ENCODE data around the gene ARL16.
A peak's percentile ranks its signal among the peaks of the same experiment; 100 is the strongest.

The ARL16 gene
- long read RNA-seq, donor 1, transcript ARL16-201 (5 exons, 1,227 nt), result major isoform, 11 of 17 reads
- long read RNA-seq, donor 1, partial matches to known transcripts, result 0 of 17 reads
- long read RNA-seq, donor 1, other reads (novel, unspliced or antisense), result 0 of 17 reads
- long read RNA-seq, donor 2, transcript ARL16-201 (5 exons, 1,227 nt), result major isoform, 6 of 7 reads
- long read RNA-seq, donor 2, partial matches to known transcripts, result 0 of 7 reads
- long read RNA-seq, donor 2, other reads (novel, unspliced or antisense), result 0 of 7 reads
- long read RNA-seq, donor 3, transcript ARL16-201 (5 exons, 1,227 nt), result major isoform, 6 of 8 reads
- long read RNA-seq, donor 3, partial matches to known transcripts, result 0 of 8 reads
- long read RNA-seq, donor 3, other reads (novel, unspliced or antisense), result 0 of 8 reads
- long read RNA-seq, donor 4, transcript ARL16-201 (5 exons, 1,227 nt), result major isoform, 19 of 42 reads
- long read RNA-seq, donor 4, partial matches to known transcripts, result 14 of 42 reads
- long read RNA-seq, donor 4, other reads (novel, unspliced or antisense), result 0 of 42 reads
- long read RNA-seq, donor 5, transcript ARL16-201 (5 exons, 1,227 nt), result major isoform, 17 of 30 reads
- long read RNA-seq, donor 5, transcript ARL16-202 (4 exons, 768 nt), result minor isoform, 7 of 30 reads
- long read RNA-seq, donor 5, partial matches to known transcripts, result 0 of 30 reads
- long read RNA-seq, donor 5, other reads (novel, unspliced or antisense), result 0 of 30 reads
- long read RNA-seq, donor 6, transcript ARL16-201 (5 exons, 1,227 nt), result major isoform, 18 of 23 reads
- long read RNA-seq, donor 6, partial matches to known transcripts, result 0 of 23 reads
- long read RNA-seq, donor 6, other reads (novel, unspliced or antisense), result 0 of 23 reads
- long read RNA-seq, donor 7, result 0 reads
- long read RNA-seq, donor 8, transcript ARL16-201 (5 exons, 1,227 nt), result major isoform, 17 of 25 reads
- long read RNA-seq, donor 8, partial matches to known transcripts, result 0 of 25 reads
- long read RNA-seq, donor 8, other reads (novel, unspliced or antisense), result 5 of 25 reads

GRCh38 chr17:81683584-81684441 is at the start of gene ARL16, which contains the start of gene HGS:
Gene ARL16, minus strand, starts transcription at chr17:81683797. Its CDS starts 44 bp downstream, at chr17:81683753.
Gene HGS, plus strand, starts transcription at chr17:81684011. Its CDS starts 56 bp downstream, at chr17:81684067.
- peak; percentile 94 for DNase-seq

- no peak for DNase-seq
Measured at GRCh38 chr17:81727324-81728031, 43.9 kb upstream of the ARL16 start.

DNA sequence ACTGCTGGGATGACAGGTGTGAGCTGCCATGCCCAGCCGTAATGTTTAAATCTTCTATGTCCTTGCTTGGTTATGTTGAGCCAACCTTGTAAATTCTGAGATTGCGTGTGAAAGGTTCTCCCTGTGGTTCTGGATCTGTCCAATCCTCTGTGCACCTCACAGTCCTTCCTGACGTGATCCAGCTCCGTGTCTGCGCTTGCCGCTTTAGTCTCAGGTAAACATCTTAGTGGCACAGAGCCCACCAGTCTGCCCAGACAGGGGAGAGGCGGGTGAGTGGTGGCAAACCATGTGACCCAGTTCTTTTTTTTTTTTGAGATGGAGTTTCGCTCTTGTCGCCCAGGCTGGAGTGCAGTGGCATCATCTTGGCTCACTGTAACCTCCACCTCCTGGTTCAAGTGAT is 42.4 kb upstream of the ARL16 start:
- no peak for DNase-seq

DNA sequence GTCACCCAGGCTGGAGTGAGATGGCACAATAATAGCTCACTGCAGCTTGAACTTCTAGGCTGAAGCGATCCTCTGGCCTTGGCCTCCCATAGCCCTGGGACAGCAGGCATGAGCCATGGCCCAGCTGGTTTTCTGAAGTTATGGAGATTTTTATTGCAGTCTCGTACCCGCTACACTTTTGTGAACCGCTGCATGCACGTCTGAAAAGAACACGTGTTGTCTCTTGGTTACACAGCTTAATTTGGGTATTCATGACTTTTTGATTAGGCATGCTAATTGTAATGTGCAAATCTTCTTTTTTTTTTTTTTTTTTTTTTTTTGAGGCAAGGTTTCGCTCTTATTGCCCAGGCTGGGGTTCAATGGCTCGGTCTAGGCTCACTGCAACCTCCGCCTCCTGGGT is 41.8 kb upstream of the ARL16 start:
- DNase-seq, result no peak

- no peak for DNase-seq
Measured at GRCh38 chr17:81723651-81724209, 40.1 kb upstream of the ARL16 start.

DNA sequence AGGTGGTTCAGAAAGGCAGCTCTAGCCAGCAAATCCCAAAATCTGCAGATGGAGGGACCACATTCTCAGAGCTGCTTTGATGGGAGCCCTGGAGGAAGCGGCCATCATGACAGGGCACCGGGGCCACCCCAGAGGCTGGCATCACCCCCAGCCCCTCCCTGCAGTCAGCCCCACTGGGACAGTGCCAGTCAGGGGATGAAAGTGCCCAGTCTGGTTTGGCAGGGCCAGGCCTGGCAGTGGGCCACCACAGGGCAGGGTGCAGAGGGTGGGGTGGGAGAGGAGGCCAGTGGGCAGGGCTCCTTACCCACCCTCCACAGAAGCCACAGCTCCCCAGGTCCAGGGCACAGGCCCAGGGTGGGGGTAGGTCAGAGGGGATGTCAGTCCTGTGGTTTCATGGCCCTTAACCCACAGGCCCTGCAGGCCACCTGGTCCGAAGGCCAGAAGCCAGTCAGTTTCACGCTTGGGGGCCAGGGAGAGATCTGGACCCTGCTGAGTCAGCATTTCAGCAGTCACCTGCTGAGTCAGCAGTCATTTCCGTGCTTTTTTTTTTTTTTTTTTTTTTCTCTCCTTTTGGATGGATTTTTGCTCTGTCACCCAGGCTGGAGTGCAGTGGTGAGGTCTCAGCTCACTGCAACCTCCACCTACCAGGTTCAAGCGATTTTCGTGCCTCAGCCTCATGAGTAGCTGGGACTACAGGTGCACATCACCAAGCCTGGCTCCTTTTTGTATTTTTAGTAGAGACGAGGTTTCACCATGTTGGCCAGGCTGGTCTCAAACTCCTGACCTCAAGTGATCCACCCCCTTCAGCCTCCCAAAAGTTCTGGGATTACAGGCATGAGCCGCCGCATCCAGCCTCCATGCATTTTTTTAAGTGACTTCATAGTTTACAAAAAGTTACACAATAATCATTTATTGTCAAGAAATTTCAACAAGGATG is 38.9 kb upstream of the ARL16 start:
- no peak for DNase-seq

DNA sequence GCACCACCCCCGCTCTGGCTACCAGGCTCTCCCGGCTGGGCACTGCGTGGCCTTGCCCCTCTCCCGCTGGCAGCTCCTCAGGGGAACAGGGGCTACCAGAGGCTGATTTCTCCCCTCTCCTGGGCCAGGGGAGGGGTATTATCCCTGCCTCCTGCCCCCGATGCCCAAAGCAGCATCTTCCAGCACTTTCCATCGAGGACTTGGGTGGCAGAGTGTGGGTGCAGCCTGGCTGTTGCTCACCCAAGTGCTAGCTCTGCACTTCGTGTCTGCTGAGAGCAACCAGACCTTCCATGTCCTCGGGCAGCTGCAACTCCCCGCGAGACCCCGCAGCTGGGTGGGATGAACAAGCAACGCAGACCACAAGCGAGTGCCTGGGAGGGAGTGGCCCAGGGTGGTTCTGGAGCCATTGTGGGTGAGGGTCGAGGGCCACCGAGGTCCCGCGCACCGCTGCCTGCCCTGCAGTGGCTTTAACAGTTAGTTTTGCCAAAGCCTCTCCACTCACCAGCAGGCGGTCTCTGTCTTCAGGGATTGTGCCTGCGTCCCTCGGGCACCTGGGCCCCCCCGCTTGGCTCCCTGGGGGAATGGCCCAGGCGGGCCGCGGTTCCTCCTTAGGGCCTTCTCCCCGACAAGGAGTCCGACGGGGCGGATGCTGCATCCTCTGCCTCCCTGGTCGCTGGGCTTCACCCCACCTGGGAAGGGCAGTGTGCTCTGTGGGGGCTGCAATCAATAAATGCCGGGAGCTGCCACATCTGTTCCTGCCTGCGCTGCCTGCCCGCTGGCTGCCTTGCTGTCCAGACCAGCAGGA is 36.9 kb upstream of the ARL16 start:
- no peak for DNase-seq

- no peak for DNase-seq
Measured at GRCh38 chr17:81719410-81720266, 36.0 kb upstream of the ARL16 start.

DNA sequence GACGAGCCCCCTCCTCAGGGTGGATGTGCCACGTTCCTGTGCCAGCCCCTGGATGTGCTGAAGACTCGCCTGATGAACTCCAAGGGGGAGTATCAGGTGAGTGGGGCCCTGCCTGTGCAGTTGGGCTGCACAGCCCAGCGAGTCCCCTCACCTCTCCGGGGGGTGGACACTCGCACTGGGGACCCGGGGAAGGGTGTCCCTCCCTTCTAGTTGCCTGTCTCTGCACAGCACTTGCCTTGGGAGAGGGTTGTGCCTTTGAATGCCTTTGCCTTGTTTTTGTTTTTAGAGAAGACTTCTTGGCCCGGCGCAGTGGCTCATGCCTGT is 34.1 kb upstream of the ARL16 start:
- DNase-seq, result no peak

DNA sequence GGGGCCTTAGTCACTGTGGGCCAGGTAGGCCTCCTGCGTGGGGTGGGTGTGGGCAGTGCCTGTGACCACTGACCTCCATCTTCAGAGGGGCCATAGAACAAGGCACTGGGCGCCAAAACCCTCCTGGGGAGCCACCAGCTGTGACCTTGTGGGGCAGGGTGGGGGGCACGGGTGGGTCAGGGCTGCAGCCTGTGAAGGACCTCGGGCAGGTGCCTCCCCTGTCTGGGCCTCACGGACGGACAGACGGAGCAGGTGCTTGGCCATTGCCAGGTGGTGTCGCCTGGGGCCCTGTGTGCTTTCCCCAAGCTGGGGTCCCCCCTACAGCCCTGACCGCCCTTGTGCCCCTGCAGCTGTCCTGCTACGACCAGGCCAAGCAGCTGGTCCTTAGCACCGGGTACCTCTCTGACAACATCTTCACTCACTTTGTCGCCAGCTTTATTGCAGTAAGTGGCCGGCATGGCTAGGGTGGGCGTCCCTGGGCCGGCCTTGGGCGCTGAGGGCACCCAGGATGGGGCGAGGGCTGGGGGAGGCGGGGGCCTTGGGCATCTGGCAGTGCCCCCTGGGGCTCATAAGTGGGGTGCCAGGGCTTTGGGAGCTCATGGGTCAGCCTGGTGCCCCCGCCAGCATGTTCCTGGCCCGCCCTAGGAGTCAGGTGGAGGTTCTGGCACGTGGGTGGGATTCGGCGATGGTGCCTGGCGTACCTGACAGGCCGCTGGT is 33.6 kb upstream of the ARL16 start:
- no peak for DNase-seq

GRCh38 chr17:81716674-81716996 is 33.0 kb upstream of the ARL16 start:
- no peak for DNase-seq

DNA sequence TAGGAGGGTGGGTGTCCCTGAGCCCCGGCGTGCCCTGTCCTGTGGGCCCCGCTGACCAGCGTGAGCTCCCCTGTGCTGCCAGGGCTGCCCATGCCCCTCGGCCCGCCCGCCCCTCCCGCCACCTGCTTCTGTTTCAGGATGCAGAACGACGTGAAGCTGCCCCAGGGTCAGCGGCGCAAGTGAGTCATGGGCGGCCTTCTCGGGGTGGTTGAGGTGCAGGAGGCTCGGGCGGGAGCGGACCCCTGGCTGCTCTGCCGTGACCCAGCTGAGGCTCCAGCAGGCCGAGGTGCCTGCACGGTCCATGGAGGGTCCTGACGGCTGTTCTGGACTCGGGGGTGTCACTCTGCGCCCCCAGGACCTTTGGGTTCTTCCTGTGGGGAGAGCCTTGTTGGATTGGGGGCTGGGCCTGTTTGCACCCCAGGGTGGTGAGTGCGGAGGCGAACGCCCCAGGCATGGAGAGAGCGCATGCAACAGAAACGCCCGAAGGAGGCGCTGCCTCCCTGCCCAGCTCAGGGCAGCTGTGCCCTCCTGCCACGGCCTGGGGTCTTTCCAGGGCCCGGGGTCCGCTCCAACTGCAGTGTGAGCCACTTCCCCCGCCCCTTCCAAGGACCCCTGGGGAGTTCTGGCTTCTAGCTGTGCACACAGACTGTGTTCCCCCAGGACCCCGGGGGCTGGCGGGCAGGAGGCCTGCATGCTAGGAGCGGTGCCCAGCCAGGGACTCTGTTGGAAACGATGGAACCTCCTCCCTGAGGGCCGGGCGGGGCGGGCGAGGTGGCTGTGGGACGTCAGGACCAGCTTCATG is 32.5 kb upstream of the ARL16 start:
- no peak for DNase-seq

GRCh38 chr17:81715107-81715871 is 31.7 kb upstream of the ARL16 start:
- DNase-seq, result no peak

GRCh38 chr17:81714412-81715106 is 31.0 kb upstream of the ARL16 start:
- no peak for DNase-seq
